GM21786 (cell line): ENCODE data around the gene EMC9.

Experiments
- ATAC-seq: cut with Tn5 transposase; IDR thresholded peaks from one replicate; pipeline ENCODE4 v1.9.1; 2021; ENCODE audit not compliant: unreplicated experiment

EMC9 gene

GRCh38 chr14:24177041-24177825 is 35.8 kb upstream of the EMC9 start:
- no peak for ATAC-seq

- no peak for ATAC-seq
Measured at GRCh38 chr14:24176599-24176998, 35.2 kb upstream of the EMC9 start.

GRCh38 chr14:24172871-24173281 is 31.5 kb upstream of the EMC9 start:
- no peak for ATAC-seq

- ATAC-seq = no peak
Measured at GRCh38 chr14:24172261-24172860, 31.0 kb upstream of the EMC9 start.

DNA sequence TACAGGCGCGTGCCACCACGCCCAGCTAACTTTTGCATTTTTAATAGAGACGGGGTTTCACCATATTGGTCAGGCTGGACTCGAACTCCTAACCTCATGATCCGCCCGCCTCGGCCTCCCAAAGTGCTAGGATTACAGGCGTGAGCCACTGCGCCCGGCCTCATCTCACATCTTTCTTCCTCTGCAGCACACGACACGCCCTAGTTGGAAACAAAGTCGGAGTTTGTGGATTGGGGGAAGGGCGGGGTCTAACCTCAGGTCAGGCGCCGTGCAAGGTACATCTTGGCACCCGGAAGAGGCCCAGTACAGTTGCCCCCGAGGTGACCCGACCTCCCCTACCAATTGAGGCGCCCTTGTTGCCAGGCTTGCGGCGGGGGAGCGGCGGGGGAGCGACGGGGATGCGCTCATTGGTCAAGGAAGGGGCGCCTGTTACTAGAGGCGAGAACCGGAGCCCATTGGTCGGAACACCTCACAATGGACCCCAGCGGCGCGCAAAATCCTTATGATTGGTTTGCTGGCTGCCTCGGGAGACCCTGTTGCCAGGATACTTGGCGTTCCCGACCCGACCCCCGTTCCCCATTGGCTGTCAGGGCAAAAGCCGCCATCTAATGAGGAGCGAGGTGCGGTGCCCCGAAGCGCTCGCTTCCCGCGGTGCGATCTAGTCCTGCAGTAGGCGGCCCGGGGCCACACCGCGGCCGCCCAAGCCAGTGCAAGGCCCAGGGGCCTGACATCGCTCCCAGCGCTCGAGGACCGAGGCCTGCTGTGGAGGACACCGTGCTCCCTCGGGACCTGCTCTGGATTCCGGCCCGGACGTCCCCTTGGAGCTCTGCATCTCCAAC is 30.2 kb upstream of the EMC9 start, which contains the start of gene REC8:
Gene REC8 (plus strand): TSS at position 659 of the 839 bp plus-strand sequence. CDS start 473 bp downstream, outside the sequence.
- peak; percentile 88 for ATAC-seq

DNA sequence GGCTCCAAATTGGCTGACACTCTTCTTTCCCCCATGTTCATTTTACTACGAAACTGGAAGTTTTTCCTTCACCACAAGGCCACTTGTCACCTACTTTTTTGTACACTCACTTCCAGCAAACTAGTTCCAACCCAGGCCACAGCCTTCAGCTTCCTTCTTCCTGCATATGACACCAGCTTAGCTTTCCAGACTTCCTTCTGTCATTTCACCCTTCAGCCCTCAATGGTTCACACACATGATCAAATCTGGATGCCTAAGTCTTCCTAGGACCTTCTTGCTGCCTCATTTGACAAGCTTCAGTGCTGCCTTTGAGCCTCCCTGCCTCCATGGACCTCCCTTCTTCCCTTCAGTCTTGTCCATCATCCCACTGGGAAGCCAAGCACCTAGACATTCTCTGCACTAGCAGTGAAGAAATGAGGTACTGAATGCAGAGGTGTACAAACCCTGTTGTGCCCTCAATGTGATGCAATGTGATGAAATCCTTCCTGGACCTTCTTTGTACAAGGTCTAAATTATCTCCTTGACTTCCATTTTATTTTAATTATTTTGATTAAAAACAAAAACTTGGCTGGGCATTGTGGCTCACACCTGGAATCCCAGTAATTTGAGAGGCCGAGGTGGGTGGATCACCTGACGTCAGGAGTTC is 26.2 kb upstream of the EMC9 start:
- no peak for ATAC-seq

GRCh38 chr14:24165785-24166184 is 24.4 kb upstream of the EMC9 start:
- no peak for ATAC-seq

GRCh38 chr14:24164518-24164991 is 23.2 kb upstream of the EMC9 start:
- ATAC-seq = no peak

- no peak for ATAC-seq
Measured at GRCh38 chr14:24162093-24162492, 20.7 kb upstream of the EMC9 start.

- peak; percentile 84 for ATAC-seq
Measured at GRCh38 chr14:24160850-24161804, 19.7 kb upstream of the EMC9 start, which contains the start of gene IRF9. TSS of gene IRF9 (plus strand) at chr14:24161265. CDS start at chr14:24162145, 880 bp downstream.

GRCh38 chr14:24160499-24160849 is 19.1 kb upstream of the EMC9 start:
- no peak for ATAC-seq

- no peak for ATAC-seq
Measured at GRCh38 chr14:24159777-24160498, 18.5 kb upstream of the EMC9 start.

- no peak for ATAC-seq
Measured at GRCh38 chr14:24157331-24157730, 15.9 kb upstream of the EMC9 start.

GRCh38 chr14:24156840-24157239 is 15.4 kb upstream of the EMC9 start:
- no peak for ATAC-seq

DNA sequence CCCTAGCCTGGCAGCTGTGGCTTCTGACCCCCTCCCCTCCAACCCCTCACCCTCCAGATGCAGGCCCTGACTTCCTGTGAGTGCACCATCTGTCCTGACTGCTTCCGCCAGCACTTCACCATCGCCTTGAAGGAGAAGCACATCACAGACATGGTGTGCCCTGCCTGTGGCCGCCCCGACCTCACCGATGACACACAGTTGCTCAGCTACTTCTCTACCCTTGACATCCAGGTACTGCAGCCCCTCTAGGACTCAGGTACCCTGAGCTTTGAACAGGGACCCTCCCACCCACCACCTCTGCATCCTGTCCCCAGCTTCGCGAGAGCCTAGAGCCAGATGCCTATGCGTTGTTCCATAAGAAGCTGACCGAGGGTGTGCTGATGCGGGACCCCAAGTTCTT is 13.7 kb upstream of the EMC9 start:
- ATAC-seq = no peak

GRCh38 chr14:24151404-24152080 is 10.2 kb upstream of the EMC9 start:
- no peak for ATAC-seq

GRCh38 chr14:24150993-24151392 is 9.6 kb upstream of the EMC9 start:
- ATAC-seq = no peak

- no peak for ATAC-seq
Measured at GRCh38 chr14:24150567-24150966, 9.2 kb upstream of the EMC9 start.

DNA sequence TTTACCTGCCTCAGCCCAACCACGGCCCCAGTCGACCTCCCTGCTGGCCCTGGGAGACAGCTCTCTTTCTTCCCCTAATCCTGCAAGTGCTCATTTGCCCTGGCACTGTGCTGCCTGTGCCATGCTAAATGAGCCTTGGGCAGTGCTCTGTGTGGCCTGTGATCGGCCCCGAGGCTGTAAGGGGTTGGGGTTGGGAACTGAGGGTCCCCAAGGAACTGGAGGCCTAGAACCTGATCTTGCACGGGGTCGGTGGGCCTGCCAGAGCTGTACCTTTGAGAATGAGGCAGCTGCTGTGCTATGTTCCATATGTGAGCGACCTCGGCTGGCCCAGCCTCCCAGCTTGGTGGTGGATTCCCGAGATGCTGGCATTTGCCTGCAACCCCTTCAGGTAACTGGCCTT is 8.7 kb upstream of the EMC9 start:
- no peak for ATAC-seq
